GM19023 (cell line): ENCODE results near the gene MYCBP2.

Experiments used
- ATAC-seq: cut with Tn5 transposase; IDR thresholded peaks from one replicate; pipeline ENCODE4 v1.9.1; 2021; ENCODE audit warnings: mild to moderate bottlenecking, moderate library complexity; ENCODE audit not compliant: unreplicated experiment

MYCBP2 gene

GRCh38 chr13:77000475-77000874, 326.4 kb downstream of the MYCBP2 start:
- no peak for ATAC-seq
